Stimulated activated CD8-positive, alpha-beta memory T cell treated with anti-CD3 and anti-CD28 coated beads, Interleukin-15, amount 100 ng/mL, for 48 hours (primary cell): ENCODE measurements around the gene C1orf87.
"Not testable (repeated sequence)": the region's sequence is repeated elsewhere in the genome, so short reads cannot be mapped to it uniquely, and the experiment has no call there.

Source experiments
- DNase-seq, 2 donors: peaks; one replicate each; pipeline ENCODE4 v3.0.0-alpha.2; 2020; ENCODE audit warnings: low read depth in 2 of 2

The C1orf87 gene

DNA sequence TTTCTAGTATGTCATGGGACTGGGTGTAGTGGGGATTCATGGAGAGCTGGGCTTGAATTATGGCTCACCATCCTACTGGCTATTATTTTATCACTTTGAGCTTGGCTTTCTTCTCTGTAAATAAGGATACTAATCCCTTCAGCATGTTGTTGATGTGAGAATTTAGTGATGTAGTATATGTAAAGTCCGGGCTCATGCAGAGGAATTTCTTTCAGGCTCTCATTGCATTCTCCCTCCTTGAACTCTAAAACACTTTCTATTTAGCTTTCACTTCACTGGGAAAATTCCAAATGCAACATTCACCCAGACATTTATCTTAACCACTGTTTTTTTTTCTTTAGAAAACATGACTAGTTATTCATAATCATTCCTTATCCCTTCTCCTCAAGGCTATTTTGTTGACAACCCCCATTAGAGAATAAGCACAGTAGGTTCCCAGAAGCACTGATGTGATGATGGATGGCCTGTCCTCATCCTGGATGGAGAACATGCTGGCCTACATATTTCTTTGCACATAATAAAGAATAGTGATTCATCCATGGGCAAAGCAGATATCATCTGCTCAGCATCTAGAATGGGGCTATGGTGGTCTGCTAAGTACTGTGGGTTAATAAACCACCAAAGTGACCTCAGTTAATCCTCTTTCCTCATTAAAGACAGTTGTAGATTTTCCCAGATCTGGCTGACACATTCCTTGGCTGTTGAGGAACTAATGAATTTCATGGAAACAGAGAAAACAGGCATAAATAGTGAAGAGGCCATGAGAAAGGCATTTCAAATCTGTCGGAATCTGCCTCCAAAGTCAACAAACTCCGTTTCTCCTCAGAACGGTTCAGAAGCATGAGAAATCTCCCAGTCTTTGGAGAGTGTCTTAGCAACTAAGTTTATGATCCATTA, 79.0 kb downstream of the C1orf87 start:
- DNase-seq: no peak

DNA sequence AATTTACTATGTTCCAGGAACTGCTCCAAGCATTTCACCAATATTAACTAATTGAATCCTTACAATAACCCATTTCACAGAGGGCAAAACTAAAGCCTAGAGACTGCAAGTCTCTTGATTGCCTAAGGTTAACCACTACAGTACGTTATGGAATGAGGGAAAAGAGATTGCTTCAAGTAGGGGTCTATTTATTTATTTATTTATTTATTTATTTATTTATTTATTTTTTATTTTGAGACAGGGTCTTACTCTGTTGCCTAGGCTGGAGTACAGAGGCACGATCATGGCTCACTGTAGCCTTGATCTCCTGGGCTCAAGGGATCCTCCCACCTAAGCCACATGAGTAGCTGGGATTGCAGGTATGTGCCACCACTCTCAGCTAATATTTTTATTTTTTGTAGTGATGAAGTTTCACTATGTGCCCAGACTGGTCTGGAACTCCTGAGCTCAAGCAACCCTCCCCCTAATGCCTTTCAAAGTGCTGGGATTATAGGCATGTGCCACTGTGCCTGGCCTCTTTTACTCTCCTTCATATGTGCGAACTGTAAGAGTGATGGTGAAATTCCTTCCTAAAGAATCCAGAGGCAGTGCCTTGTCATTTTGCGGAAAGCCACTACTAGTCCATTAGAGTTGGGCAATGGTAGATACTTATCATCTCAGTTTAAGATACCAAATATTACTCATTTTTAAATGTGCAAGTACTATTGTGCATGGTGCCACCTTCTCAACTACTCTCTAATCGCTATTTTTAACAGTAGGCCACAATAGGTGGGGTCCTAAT, 81.3 kb downstream of the C1orf87 start:
- no peak for DNase-seq

DNA sequence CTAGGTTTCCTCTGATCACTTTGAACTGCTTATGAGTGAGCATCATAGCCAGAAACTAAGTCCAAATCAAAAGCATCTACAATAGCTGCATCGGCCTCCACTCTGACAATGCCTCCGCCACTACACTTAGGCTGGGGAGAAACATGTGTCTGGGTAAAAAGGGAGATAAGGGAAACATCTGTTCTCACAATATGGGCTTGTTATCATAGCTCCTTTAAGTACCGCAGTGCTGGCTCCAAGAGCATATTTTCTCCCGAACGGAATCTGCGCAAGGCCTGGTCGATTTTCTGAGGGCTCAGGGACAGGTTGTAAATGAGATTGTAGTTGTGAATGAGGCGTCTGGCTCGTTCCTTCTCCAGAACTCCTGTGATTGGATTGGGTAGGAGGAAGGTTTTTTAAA, 83.1 kb downstream of the C1orf87 start:
- no peak for DNase-seq

DNA sequence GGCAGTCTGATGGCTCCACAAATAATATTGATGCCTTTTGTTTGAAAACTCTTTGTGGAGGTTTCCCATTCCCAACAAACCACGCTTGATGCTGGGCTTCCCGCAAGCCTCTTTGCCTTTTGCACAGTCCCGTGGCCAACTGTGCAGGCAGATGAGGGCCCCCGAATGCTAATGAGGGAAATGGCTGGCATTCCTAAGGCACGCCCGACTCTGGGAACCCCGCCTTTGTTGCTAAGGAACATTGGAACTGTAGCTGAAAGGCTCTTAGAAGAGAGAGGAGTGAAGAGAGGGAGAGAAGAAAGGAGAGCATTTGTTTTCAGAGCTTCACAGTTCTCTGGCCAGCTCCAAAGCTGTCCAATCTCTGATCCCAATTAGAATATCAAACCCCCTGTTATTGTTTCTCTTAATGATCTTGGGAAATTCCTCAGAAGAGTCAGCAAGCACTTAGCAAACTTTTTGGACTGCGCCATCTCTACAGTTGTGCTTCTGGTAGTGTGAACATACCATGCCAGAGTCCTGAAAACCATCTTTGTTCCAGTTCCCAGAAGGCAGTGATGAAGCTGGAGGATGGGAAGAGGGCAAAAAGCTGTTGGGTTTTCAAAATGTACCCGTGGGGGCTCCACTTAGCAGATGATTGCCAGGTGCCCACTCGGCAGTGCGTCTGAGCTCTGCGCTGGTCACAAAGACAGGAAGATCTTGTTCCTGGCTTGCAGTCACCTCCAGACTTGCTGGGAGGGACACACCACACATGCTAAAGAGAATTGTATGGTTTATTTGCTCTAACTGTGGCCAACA, 86.9 kb downstream of the C1orf87 start:
- no peak for DNase-seq

DNA sequence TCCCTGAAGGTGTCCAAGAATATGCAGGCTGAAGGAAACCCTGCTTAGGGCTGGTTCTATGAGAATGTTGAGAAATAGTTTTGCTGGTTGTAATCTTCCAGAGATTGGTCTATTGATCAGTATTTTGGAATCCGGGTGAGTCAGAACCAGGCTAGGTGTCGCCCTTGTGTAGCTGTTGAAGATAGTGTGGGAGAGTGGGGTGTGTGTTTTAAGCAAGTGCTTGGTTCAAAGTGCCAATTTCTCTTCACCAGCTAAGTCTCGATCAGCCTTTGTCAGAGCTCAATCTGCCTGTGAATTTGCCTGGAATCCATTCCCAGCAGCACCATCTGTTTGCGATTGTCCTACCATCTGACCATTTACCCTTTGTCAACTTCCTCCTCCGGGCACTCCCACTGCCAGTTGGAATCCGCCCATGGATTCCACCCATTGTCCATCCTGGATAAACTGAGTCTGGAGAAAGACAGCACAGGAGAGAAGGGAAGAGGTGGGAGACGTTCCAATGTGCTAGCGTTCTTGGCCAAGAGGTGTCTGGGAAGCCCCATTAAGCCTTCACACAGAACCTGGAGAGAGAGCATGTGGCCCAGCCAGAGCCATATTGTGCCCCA, 87.6 kb downstream of the C1orf87 start:
- no peak for DNase-seq

DNA sequence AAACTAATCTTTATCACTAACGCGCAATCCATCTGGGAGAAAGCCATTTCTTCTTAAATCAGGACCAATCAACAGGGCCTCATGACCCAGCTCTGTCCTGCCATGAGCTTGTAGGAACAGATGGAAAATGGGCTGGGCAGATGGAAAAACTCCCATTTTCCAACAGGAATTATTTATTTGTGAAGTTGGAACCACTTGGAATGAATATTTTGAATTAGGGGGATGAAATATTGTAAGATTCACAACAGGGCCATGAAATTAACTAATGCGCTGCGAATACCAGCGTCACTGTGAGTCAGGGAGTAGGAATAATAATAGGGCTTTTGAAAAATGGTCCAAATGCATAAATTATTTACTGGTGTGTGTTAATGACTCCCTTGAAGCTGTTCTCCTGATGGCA, 93.9 kb downstream of the C1orf87 start:
- no peak for DNase-seq

DNA sequence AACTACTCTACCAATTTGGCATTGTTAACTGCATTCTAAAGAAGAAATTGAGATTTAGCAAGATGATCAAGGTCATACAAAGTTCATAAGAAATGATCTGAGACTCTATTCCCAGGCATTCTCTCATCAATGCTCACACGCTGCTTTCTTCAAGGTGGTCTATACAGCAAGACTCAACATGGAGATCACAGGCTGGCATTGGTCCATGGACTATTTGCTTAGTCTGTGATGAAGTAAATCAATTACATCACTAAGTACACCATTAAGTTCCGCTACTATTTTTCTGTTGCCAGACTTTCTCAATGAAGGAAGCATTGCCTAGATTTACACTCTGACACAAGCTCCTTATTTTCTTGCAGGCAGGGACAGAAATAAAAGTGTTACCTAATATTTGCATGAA, 95.1 kb downstream of the C1orf87 start:
- no peak for DNase-seq

DNA sequence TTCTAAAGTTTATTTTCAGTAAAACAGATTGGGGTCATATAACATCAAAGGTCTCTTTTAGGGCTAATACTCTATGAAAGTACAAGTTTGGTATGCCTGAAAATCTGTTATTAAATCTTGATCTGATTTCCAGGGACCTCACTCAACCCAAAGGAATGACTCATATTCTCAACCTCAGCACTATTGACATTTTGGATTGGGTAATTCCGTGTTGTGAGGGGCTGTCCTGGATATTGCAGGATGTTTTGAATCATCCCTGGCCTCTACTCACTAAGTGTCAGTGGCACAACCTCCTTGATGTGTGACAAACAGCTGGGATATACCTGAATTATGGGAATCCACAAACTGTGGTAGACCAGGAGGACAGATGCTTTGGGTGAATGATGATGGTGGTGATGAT, 95.5 kb downstream of the C1orf87 start:
- DNase-seq: no peak

DNA sequence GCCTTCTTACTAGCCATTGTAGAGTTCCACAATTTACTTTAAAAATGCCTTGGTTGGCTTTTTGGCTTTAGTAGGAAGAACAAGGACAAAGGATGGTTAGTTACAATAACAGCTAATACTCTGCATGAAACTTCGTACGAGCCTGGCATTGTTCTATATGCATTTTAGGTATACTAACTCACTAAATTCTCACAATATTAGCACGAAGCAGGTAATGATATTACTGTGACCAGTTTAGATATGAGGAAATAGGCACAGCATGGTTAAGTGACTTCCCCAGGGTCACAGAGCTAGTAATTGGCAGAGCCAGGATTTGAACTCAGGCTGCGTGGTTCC, 96.5 kb downstream of the C1orf87 start:
- no peak for DNase-seq

DNA sequence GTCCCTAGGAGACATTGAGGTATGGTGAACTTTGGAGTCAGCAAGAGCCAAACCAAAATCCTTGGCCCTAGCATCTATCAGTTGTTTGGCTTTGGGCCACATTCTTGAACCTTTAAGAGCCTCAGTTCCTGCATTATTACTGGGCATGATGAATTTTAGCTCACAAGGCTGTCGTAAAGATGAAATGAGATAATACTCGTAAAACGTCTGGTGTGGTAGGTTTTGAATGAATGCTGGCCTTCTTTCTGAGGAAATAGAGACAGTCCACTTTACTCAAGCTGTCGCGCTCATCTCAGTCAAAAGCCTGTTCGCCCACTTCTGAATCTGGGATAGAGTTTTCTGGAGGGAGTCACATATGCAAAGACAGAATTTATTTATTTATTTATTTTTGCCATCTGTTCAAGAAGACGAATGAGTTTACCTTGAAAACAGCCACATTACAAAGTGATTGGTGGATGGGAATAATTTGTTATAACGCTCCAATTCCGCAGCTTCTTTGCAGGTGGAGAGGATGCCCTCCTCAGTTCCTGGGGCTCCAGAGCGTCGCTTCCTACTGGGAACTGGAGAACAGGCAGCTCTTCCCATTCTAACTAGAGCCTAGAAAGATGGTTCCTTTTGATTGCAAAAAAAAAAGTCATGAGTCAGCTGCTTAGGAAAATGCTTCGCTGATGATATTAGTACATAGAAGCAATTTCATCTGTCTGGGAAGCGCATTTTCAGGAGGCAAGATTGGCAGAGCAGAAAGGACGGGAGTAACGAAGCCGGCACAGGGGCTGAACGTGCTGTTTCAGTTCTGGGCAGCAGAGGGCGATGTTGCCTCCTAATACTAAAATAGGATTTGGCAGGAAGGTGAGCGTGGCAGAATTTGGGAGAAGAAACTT, 97.1 kb downstream of the C1orf87 start:
- DNase-seq: peak in 1 of 2 donors; percentile 7

DNA sequence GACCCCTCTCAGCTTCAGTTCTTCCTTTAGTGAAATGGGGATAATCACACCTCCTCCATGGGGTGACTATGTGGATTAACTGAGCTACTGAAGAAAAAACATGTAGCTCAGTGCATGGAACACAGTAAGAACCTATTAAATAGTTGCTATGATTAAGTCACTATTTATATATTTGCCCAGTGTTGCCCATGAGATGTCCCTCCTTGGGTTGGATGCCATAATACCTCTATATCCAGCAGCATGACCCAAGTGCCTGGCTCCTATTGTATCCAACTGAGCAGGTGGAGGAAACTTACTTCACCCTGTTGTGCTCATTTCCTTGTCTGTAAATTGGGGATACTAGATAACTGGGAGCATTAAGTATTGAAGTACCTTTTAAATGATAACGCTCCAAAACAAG, 99.9 kb downstream of the C1orf87 start:
- DNase-seq: no peak

DNA sequence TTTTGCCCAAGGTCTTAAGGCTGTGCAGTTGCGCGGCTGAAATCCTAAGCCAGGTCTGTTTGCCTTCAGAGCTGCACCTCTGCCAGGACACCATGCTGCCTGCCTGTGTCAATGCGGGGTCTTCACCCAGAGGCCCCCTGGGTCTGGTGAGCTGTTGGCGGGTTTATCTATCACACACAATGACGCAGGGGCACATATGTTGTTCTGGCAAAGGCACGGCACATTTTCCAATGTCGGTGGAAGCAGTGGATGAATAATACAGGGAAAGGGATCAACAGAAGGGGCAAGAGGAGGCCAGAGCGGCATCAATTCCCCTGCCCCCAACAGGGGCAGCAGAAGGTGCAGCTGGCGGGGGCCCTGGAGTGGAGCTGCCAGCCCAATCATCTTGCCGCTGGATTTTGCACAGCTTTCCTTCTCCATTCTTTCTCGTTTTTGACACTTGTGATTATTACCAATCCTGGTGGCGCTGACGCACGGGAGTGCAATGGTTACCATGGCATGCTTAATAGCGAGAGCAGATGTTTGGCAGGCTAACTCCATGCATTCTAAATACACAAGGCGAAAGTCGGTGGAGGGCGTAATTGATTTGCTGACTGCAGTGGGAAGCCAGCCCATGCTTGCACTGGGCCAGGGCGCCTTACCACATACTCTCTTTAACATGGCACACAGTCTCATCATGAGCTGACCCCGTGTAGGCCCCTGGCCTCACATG, 101.2 kb downstream of the C1orf87 start:
- no peak for DNase-seq

DNA sequence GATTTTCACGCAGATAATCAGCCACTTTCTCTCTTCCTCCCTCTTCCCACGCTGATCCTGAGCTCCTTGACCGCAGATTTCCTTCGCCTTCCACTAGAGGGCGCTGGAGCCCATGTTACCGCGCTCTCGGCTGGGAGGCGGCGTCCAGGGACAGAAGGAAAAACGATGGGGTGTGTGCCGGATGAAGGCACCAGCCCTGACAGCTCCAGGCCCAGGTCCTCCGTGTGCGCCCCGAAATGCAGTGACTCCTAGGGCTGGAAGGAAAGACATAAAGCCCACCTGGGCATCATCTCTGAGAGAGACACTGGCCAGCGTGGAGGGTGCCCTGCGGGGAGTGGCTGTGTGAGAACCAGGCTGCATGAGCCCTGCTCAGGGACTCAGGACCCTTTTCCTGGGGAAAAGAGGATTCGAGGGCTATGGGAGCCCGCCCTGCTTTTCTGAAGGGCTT, 102.1 kb downstream of the C1orf87 start:
- peak in 1 of 2 donors; percentile 21 for DNase-seq

DNA sequence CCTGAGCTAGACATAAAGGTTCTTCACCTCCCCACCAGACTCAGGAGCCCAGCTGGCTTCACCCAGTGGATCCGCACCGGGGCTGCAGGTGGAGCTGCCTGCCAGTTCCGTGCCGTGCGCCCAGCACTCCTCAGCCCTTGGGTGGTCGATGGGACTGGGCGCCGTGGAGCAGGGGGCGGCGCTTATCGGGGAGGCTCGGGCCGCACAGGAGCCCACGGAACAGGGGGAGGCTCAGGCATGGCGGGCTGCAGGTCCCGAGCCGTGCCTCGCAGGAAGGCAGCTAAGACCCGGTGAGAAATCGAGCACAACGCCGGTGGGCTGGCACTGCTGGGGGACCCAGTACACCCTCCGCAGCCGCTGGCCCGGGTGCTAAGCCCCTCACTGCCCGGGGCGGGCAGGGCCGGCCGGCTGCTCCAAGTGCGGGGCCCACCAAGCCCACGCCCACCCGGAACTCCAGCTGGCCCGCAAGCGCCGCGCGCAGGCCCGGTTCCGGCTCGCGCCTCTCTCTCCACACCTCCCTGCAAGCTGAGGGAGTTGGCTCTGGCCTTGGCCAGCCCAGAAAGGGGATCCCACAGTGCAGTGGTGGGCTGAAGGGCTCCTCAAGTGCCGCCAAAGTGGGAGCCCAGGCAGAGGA, 103.9 kb downstream of the C1orf87 start:
- not testable (repeated sequence) for DNase-seq

DNA sequence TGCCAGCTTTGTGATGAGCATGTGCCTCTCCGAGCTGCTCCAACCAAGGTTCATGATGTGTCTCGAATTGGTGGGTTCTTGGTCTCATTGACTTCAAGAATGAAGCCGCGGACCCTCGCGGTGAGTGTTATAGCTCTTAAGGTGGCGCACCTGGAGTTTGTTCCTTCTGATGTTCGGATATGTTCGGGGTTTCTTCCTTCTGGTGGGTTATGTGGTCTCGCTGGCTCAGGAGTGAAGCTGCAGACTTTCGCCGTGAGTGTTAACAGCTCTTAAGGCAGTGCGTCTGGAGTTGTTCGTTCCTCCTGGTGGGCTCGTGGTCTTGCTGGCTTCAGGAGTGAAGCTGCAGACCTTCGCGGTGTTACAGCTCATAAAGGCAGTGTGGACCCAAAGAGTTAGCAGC, 104.8 kb downstream of the C1orf87 start:
- DNase-seq: not testable (repeated sequence)

DNA sequence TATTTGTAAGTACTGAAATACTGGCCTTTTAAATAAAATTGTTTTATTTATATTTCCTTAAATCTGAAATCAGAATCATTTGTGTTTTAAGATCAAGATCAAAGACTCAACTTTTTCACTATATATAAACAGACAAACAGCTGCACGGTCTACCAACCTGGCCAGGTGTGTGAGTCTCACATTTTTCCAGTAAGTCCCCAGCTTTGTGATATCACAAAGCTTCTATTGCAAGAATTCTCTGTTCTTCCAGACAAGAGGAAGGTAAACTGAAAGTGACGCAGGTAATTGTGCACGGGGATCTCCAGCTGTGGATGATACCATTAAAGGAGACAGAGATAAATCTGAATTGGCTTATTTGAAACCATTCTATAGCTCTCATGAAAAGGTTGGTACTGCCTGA, 105.8 kb downstream of the C1orf87 start:
- no peak for DNase-seq

DNA sequence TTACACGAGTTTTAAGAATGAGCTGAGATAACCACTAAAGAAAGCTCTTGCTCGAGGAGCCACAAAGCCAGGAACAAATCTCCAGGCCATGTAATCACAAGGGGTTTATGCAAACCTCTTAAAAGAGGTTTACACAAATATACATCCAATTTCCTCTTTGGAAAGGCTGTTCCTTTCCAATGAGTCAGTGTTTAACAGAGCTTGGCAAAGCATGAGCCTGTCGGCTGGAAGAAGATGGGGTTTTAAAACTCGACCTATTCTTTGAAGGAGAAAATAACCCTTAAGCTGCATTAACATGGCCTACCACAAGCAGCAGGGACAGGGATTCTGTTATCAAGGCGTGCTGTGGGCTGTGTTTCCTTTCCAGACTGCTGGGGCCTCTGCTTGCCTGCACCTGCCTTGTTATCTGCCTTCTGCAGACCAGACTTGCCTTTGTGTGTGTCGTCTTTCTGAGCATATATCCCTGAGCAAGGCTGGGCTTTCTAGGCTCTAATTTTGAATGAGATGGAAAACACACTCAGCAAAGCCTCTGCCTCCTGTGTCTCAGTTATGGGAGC, 106.4 kb downstream of the C1orf87 start:
- DNase-seq: no peak

DNA sequence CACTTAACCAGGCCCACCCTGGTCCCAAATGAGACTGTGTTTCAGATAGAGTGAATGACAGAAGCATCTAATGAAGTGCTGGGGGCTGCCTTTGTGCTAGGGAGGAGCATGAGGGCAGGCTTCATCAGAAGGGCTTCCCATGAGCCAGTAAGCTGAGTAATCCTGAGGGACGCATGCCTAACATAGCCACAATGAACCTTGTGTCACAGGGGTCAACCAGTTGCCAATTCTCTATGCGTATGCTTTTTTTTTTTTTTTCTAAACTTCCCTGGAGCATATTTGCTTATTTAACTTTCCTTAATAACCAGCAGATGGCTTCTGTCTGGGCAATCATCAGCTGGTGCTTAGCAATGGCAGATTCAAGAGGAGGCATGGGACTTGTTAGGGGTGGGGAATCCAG, 121.5 kb downstream of the C1orf87 start:
- DNase-seq: no peak

DNA sequence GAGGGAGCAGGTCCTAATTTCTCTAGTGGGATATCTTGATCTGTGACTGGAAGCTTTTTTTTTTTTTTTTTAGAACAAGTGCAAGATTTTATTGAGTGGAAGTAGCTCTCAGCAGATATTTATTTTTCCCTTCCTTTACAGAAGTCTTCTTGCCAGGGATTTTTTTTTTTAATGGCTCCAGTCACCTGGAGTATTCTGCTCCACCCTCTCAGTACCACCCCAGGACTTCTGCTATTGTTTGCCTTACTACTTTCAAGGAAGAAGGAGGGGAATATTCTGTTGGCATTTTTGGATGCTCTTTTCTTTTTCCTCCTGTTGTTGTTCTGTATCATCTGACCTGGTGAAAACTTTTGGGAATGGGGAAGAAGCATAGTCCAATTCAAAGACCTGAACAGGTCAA, 123.9 kb downstream of the C1orf87 start:
- DNase-seq: no peak
